ENCODE measurements around the gene LIX1L.

- TF ChIP-seq BHLHE40 (IDR thresholded peaks at IDR 0.05; ENCODE audit: low read depth, low read length): no peak
- TF ChIP-seq CTCF (conservative IDR thresholded peaks at IDR 0.05; ENCODE audit: low read depth, low read length): no peak
- no peak for TF ChIP-seq POLR2A (IDR thresholded peaks at IDR 0.05; ENCODE audit: low read depth, low read length)
- TF ChIP-seq NFE2L2 (IDR thresholded peaks at IDR 0.05; ENCODE audit: low read depth, low read length): no peak
Observed at GRCh38 chr1:145959957-145960467, 2.2 kb upstream of the LIX1L start.

All from IMR-90 (cell line).